Right ventricle myocardium inferior (tissue), 1 donor: Measurements from ENCODE around the gene SRGAP2C. TPM values are rescaled to one million over a fixed set of nuclear protein-coding genes. Genes with fewer than 3 reads are reported as not detected.
"Not testable (repeated sequence)": the region's sequence is repeated elsewhere in the genome, so short reads cannot be mapped to it uniquely, and the experiment has no call there.

ENCODE experiments used
- ATAC-seq: fragments of 200-7000 bp; cut with Tn5 transposase; one replicate; pipeline ENCODE4 v1.9.1; 2020; ENCODE audit warnings: mild to moderate bottlenecking, moderate library complexity
- DNase-seq: peaks from one replicate; pipeline ENCODE4 v3.0.0; 2021; ENCODE audit errors: missing footprints
- intact Hi-C: fragments of 100-400 bp; cut with DNase I; formaldehyde crosslinking; loops from one replicate; pipeline ENCODE4 v1.11.0; 2022
- total RNA-seq: library from RNA; stranded (reverse); fragmentation: NEBNext Ultra II Directional; extraction: Animal tissue kit (Norgen Biotek cat#: 25700); gene quantifications from one replicate; pipeline ENCODE4 v1.2.1, GENCODE V29; 2021
- donor health status: DM: no; HTN: yes; CAD: no; lungs with severe emphysema.

The SRGAP2C gene
- total RNA-seq, 1 donor from 2014 or later: 14.0 TPM

- intact Hi-C loops, ATAC-seq, DNase-seq: not testable (repeated sequence)
These were observed 77.4 kb downstream of the SRGAP2C start for GRCh38 chr1:121262163-121262562.

- ATAC-seq: peak; percentile 46
- intact Hi-C loops, DNase-seq: not testable (repeated sequence)
These were observed 79.0 kb downstream of the SRGAP2C start for GRCh38 chr1:121263789-121264244.

GRCh38 chr1:121267072-121267471, 82.3 kb downstream of the SRGAP2C start:
- ATAC-seq, DNase-seq, intact Hi-C loops: not testable (repeated sequence)

- DNase-seq, ATAC-seq, intact Hi-C loops: not testable (repeated sequence)
These were observed 84.5 kb downstream of the SRGAP2C start for GRCh38 chr1:121269309-121269708.

- ATAC-seq, DNase-seq, intact Hi-C loops: not testable (repeated sequence)
These were observed 85.2 kb downstream of the SRGAP2C start for GRCh38 chr1:121269973-121270372.

GRCh38 chr1:121271143-121271715, 86.5 kb downstream of the SRGAP2C start:
- DNase-seq, intact Hi-C loops: not testable (repeated sequence)
- peak; percentile 73 for ATAC-seq

- intact Hi-C loops, DNase-seq, ATAC-seq: not testable (repeated sequence)
These were observed 90.7 kb downstream of the SRGAP2C start for GRCh38 chr1:121275435-121275834.

- intact Hi-C loops, DNase-seq, ATAC-seq: not testable (repeated sequence)
These were observed 93.4 kb downstream of the SRGAP2C start for GRCh38 chr1:121278202-121278601.

- DNase-seq, ATAC-seq, intact Hi-C loops: not testable (repeated sequence)
These were observed 94.2 kb downstream of the SRGAP2C start for GRCh38 chr1:121278777-121279547.

- DNase-seq, intact Hi-C loops: not testable (repeated sequence)
- ATAC-seq: peak; percentile 30
These were observed 94.7 kb downstream of the SRGAP2C start for GRCh38 chr1:121279548-121279898.

GRCh38 chr1:121280699-121281317, 96.0 kb downstream of the SRGAP2C start:
- ATAC-seq, intact Hi-C loops, DNase-seq: not testable (repeated sequence)

GRCh38 chr1:121281480-121281879, 96.7 kb downstream of the SRGAP2C start:
- ATAC-seq: peak; percentile 32
- intact Hi-C loops, DNase-seq: not testable (repeated sequence)

GRCh38 chr1:121283587-121284180, 98.9 kb downstream of the SRGAP2C start:
- ATAC-seq, DNase-seq, intact Hi-C loops: not testable (repeated sequence)

- ATAC-seq, intact Hi-C loops, DNase-seq: not testable (repeated sequence)
These were observed 107.8 kb downstream of the SRGAP2C start for GRCh38 chr1:121292590-121292989.

GRCh38 chr1:121293263-121294204, 108.8 kb downstream of the SRGAP2C start:
- intact Hi-C loops, DNase-seq: not testable (repeated sequence)
- ATAC-seq: peak; percentile 96

- intact Hi-C loops: not testable (repeated sequence)
These were observed 109.4 kb downstream of the SRGAP2C start for GRCh38 chr1:121294205-121294570.

GRCh38 chr1:121296563-121296962, 111.8 kb downstream of the SRGAP2C start:
- DNase-seq, intact Hi-C loops, ATAC-seq: not testable (repeated sequence)

More at GRCh38 chr1:121294205-121294570, 109.4 kb downstream of the SRGAP2C start:
- DNase-seq, ATAC-seq: not testable (repeated sequence)

GRCh38 chr1:121298529-121298928, 113.8 kb downstream of the SRGAP2C start:
- intact Hi-C loops, DNase-seq, ATAC-seq: not testable (repeated sequence)
